Astrocyte of the hippocampus (primary cell): ENCODE measurements around the gene CHST2.
"Not testable (repeated sequence)": the region's sequence is repeated elsewhere in the genome, so short reads cannot be mapped to it uniquely, and the experiment has no call there.

Source experiments
- DNase-seq: peaks from one replicate; pipeline ENCODE4 v3.0.0; 2011; ENCODE audit warnings: low read depth, low spot score

The CHST2 gene, protein sequence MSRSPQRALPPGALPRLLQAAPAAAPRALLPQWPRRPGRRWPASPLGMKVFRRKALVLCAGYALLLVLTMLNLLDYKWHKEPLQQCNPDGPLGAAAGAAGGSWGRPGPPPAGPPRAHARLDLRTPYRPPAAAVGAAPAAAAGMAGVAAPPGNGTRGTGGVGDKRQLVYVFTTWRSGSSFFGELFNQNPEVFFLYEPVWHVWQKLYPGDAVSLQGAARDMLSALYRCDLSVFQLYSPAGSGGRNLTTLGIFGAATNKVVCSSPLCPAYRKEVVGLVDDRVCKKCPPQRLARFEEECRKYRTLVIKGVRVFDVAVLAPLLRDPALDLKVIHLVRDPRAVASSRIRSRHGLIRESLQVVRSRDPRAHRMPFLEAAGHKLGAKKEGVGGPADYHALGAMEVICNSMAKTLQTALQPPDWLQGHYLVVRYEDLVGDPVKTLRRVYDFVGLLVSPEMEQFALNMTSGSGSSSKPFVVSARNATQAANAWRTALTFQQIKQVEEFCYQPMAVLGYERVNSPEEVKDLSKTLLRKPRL

DNA sequence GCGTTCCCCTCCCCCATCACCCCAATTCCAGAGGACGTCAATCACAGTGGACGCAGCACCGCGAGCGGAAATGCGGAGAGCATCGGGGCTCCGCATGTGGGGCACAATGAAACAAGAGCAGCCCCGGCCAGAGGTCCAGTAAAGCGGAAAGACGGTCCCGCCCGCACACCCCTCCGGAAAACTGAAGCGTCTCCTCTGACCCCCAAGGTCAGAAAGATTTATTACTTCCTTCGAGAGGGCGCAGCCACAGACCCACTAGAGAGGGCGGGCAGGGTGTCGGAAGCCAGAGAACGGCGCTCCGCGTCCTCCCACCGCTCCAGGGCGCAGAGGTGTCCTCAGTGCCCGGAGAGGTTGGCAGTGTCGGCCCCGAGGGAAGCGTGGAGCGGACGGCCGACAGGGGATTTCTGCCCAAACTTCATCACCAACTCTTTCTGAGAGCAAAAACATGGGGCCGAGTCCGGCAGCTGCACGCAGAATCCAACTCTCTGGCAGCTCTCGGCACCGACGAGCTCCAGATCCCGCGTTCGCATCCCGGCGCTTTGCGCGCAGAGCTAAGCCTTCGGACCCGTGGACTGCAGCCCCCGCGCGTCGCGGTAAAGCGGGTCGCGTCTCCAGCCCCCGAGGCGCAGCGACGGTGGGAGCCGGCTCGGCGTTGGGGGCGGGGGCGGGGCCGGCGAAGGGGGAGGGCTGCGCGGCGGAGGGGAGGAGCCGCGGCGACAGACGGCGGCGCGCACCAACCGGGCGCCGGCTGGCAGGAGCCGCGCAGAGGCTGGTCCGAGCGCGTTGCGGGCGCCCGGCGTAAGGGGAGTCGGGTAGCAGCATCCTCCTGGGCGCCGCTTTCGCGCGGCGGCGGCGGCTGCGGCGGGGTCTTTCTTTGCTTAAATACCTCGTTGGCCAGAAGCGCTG, at the start of gene CHST2:
CHST2 (plus strand) TSS at position 763 of the 906 bp plus-strand sequence. CDS start 1,046 bp downstream, outside the sequence.
- DNase-seq = peak; percentile 95

DNA sequence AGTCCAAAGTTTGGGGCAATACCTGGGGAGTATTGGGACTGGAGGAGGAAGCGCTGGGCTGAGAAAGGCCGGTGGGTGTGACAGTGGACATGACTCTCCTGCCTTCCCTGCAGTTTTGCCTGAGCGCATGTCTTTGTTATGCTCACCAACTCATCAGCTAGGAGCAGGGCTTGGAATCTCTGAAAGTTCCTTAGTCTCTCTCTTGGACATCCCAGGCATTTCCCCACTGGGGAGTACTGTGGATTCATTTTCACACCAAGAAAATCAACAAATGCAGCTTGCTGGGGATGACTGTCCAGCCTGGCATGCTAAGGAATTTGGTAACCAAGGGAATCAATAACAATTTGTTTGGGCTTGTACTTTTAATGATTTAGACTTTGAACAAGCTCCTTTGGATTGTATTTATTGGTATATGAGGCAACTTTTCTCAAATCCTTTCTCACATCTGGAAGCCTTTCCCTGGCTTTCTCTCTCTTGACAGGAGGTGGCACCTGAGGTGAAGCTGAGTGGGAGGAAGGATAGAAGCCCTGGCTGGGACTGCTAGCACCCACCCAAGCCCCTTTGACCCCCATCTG, 48.5 kb upstream of the CHST2 start:
- DNase-seq = peak; percentile 85

DNA sequence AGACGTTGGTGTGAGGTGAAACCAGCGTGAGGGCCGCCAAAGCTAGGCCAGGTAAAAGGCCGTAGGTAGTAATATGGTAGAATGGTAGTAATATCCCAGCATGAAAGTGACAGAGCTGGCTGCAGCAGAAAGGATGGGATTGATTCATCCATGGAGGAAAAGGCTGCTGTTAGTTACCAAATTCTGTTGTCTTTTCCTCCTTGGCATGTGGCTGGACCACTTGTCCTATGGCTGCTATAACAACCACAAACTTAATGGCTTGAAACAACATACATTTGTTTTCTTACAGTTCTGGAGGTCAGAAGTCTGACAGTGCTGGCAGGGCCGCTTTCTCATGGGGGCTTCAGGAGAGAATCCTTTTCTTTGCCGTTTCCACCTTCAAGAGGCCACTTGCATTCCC, 47.8 kb upstream of the CHST2 start:
- no peak for DNase-seq

DNA sequence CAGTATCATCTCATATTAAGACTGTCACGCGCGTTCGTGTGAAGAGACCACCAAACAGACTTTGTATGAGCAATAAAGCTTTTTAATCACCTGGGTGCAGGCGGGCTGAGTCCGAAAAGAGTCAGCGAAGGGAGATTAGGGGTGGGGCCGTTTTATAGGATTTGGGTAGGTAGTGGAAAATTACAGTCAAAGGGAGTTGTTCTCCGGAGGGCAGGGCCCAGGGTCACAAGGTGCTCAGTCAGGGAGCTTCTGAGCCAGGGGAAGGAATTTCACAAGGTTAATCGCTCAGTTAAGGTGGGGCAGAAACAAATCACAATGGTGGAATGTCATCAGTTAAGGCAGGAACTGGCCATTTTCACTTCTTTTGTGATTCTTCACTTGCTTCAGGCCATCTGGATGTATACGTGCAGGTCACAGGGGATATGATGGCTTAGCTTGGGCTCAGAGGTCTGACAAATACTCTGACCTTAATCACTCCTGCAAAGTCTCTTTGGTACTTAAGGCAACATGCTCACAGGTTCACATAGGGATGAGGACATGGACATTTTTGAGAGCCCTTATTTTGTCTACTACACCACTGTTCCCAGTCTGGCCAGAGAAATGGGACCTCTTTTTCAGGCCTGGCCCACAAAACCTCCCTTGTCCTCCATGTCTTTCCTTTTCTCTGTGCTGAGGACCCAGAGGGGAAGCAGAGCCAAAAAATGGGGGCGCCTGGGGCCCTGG, 47.1 kb upstream of the CHST2 start:
- not testable (repeated sequence) for DNase-seq

DNA sequence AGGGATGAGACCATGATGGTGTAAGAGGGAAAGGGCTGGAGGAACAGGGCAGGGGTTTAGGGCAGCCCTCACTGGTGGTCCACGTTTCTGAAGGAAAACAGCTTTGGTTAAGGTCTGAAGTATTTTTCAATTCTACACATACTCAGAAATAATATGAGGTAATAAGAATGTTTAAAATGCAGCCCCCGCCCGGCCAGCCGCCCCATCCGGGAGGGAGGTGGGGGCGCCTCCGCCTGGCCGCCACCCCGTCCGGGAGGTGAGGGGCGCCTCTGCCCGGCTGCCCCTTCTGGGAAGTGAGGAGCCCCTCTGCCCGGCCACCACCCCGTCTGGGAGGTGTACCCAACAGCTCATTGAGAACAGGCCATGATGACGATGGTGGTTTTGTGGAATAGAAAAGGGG, 46.0 kb upstream of the CHST2 start:
- not testable (repeated sequence) for DNase-seq

DNA sequence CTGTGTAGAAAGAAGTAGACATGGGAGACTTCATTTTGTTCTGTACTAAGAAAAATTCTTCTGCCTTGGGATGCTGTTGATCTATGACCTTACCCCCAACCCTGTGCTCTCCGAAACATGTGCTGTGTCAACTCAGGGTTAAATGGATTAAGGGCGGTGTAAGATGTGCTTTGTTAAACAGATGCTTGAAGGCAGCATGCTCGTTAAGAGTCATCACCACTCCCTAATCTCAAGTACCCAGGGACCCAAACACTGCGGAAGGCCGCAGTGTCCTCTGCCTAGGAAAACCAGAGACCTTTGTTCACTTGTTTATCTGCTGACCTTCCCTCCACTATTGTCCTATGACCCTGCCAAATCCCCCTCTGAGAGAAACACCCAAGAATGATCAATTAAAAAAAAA, 45.6 kb upstream of the CHST2 start:
- not testable (repeated sequence) for DNase-seq

DNA sequence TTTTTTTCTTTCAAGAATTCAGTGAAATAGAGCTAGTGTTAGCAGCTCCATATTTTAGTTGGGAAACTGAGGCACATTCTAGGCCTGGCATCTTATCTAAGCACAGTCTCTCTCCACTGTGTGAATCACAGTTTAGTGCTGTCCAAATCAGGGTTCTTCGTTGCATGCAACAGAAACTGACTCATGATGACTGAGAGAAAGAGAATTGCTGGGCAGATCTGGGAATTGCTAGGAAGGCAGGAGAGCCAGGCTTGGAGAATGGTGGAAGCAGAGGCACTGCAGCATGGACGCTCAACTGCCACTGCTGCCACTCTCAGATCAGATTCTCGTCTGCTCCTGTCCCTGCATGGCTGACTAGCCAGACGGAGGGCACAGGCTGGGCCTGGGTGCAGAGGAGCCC, 40.7 kb upstream of the CHST2 start:
- peak; percentile 48 for DNase-seq

DNA sequence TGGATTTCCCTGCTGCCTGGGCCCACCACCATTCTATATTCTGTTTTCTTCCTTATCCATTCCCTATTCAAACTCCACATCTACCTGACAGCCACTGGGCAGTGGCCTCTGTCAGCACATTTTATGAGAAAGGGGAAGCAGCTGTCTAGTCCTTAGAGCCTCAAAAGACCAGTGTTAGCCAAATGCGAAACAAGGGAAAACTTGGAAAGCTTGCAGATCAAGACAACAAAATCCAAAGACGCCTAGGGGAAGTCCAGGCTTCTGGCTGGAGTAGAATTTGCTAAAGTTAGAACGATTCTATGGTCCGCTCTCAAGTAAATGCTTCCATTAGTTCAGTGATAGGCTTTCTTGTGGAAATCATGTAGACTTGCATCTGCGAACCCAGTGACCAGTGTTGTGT, 39.4 kb upstream of the CHST2 start:
- no peak for DNase-seq

DNA sequence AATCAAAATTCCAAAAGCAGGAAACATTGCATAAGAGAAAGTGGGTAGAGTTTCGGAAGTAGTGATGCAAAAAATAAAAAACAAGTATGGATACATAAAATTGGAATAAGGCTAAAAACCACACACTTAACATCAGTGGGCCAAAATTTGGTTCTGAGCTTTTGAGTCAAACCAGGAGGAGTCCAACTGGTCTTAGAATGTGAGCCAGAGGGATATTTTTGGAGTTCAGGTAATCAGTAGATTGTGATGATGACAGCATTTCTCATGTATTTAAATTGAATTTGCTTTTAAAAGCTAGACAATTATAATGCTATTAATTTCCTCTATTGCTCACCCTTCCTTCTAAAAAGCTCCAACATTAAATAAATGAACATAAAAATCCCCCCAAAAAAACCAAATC, 38.2 kb upstream of the CHST2 start:
- DNase-seq = no peak

DNA sequence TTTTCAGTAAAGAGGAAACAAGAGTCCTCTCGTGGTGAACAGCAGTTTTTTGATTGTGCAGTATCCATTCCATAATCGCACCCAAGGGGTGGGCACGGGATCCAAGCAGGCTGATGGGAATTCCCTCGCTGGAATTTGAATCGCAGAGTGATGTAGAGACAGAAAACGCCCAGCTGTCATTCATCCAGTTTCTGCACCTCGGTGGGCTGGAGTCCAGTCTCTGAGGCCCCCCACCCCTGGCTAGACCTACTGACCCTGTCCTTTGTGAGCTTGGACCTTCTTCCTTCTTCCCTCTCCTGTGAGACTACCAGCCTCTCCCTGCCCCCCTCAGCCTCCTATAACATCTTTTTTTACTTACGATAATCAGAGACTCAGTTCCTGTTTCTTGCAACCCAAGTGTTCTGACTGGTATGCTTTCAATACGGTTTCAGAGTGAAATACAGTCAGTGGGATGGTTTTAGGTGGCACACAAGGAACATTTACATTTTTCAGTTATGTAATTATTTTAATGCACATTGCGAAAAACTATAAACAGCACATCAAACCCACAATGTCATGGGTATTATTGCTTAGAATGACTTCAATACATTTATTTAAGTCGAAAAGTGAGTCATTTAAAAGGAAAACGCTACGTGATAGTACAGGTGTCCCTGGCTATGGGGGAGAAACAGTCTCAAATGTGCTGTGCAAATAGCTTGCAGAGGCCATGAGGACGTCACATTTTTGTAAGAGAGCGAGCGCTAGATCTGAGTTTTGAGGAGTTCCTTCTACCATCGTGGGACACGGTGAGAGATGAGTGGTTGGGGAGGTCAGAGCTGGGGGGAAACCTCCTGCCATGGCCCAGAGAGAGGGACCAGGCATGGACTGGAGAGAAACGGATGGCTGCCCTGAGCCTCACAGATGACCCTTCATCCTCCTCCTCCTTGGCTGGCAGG, 37.5 kb upstream of the CHST2 start:
- DNase-seq = no peak

DNA sequence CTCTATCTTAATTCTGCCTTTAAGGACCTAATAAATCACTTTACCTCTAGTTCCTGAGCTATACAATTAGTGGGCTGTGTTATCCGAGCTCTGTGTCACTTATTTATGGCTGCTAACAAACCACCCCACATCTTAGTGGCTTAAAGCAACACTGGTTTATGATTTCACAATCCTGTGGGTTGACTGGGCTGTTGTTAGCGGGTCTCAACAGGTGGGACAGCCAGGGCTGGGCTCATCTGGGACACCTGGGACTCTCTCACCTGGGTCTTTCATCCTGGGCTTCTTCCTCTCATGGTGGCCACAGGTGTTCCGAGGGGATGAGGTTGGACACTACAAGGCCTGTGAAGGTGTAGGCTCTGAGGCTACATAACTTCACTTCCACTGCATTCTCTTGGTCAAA, 35.8 kb upstream of the CHST2 start:
- no peak for DNase-seq

DNA sequence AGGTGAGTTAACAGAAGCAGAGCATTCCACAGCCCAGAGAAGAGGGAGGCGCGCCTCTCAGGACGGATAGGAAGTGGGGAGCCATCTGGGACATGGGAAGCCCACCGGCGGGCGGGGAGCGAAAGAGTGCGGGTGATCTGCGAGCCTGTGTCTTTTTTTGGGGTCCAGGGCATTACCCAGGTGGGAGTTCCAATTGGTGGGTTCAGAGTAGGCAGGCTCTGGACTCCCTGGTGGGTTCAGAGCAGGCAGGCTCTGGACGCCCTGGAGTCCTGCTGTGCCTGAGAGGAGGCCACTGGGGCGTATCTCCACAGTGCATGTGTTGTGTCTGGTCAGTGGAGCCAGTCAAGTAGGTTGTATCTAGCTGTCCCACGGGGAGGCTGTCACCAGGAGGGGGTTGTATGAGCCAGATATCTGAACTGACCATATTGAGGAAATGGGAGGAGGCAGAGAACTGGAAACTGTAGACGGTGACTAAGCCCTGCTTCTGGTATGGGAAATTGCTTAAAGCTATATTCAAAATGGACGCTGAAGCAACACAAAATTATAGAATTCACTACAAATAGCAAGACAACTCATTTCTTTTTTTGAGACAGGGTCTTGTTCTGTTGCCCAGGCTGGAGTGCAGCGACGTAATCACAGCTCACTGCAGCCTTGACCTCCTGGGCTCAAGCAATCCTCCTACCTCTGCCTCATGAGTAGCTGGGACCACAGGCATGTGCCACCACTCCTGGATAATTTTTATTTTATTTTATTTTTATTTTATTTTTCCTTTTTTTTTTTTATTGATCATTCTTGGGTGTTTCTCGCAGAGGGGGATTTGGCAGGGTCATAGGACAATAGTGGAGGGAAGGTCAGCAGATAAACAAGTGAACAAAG, 34.5 kb upstream of the CHST2 start:
- peak; percentile 15 for DNase-seq

DNA sequence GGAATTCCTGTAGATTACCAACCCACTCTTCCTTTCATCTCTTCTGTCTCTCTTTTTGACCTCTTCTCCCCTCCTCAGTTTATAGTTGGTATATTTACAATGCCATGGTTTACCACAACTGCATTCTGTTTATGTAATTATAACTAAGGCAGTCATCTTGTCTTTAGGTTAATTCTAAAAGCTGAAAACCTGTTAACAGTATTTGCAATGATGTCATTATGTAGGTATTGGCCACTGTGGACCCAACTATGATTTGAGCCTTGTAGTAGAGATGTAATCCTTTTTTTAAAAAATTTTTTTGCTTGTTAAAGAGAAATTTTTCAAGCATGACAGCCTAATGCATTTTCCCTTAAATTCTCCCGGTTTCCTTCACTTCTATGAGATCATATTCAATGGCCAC, 30.7 kb upstream of the CHST2 start:
- DNase-seq = no peak

DNA sequence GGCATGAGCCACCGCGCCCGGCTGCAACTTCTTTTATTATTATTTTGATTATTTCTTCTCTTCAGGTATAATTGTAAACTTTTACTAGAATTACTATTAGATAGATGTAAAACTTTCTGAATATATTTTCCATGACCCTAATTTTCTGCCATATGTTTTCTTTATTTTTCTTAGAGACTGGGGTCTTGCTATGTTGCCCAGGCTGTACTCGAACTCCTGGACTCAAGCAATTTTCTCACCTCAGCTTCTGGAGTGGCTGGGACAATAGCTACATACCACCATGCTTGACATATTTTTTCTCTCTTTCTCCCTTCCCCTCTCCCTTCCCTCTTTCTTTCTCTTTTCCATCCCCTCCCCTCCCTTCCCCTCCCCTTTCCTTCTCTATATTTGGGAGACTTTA, 29.6 kb upstream of the CHST2 start:
- no peak for DNase-seq

DNA sequence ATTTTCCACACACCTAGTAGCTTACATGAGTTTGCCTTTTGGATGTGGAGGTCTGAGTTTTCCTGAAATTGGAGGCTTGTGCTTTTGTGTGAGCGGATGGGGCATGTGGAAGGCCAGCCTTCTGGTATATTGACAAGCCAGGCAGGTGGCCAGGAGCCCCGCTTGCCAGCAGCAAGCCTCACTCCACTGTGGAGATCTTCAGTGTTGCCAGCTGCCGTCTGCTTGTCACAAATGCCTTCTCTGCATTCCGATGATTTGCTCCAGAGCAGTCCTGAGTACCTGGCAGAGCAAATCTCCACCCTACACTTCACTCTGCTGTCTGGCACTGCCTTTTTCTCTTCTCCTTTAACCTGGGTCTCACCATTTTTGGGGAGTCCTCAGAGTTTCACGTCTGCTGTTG, 29.1 kb upstream of the CHST2 start:
- peak; percentile 53 for DNase-seq

DNA sequence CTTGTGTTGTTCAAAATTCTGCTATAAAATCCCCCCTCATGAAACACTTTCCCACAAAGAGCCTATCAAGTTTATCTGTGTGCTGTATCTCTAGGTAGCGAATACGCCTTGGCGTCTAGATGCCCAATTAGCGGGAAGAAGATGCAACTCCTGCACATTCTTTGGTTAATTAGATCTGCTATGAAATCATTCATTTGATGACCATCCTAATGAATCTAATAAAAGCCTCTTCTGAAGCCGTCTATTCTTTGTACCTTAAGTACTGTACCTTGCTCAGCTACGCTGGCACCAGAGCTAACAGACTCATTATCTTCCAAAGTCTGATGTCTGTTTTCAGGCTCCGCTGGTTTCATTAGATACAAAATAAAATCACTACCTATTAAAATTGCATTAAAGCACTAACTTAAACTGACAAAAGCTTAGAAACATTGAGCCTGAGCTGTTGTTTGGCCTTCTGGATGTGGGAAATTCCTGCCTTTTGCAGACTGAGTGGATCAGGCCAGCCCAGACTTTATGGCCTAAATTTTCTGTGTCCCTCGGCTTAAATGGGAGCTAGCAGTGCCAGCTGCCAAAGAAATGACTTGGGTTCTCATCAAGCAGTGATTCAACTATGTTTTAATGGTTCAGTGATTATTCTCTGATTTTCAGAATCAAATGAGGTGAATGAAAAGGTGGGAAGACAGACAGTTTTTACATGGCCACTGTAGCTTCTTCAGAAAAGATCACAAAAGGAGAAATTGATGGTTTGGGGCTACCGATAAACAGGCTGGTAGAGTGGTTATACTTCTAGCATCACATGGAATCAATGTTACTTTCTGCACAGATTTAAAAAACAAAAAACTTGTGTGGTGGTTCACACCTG, 28.4 kb upstream of the CHST2 start:
- peak; percentile 16 for DNase-seq

DNA sequence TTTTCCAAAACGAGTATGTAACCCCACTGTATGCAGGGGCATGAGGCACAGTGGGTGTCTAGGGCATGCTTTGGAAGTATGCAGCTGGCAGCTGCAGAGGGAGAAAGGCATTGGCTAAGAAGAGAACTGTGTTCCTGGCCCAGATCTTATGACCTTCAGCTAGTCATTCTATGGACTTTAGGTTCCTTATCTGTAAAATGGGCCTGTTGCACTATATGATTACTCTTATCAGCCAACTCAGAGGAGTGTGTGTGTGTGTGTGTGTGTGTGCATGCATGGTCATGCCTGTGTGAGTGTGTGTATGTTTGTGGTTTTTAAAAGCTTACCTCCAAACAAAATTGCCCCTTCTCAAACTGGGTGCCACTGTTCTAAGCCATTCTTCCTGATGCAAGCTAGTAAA, 27.4 kb upstream of the CHST2 start:
- DNase-seq = no peak

DNA sequence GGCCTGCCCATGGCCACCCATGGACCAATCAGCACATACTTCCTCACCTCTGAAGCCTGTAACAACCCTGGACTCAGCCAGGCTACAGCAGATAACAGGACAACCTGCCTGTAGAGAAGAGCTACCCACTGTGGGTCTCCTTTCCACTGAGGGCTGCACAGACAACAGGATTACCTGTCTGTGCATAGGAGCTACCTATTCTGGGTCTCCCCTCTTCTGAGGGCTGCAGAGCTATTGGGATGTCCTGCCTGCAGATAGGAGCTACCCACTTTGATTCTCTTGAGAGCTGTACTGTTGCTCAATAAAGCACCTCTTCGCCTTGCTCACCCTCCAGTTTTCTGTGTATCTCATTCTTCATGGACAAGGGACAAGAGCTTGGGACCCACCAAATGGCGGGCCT, 23.8 kb upstream of the CHST2 start:
- no peak for DNase-seq
